ENCODE measurements around the gene S100P.

Gene S100P

GRCh38 chr4:6673660-6674499 lies 19.8 kb upstream of the S100P start:
- no peak for TF ChIP-seq CTCF (IDR thresholded peaks at IDR 0.05; ENCODE audit: low read depth, low read length, missing control alignments)

DNA sequence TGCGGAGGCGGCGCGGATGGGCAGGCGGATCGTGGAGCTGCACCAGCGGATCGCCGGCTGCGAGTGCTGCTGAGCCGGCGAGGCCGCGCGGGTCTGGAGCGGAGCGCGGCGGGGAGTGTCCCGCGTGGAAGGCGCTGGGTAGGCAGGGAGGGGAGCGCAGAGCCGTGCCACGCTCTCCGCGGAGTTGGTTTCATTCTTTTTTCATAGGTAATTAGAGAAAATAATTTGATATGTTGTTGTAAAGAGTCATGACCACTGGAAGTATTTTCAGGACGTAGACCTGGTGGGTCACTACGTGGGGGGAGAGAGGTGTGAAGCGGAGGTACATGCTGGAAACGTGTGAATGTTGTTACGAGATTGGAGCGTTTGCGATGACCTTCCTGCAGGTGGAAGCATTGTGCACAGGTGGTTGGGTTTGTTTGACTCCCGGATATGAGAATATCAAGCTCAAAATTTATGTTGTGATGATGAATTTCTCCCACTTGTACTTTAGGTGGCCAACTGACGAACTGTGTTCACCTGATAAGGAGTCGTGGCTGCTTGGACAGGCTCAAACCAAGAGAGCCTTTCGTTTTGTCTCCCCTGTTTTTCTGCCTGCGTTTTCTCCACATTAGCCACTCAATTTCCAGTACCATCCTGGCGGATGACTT lies 19.1 kb upstream of the S100P start:
- peak overlapping the region; percentile 56 for H3K4me3 ChIP-seq (ENCODE audit: low read depth, low read length)
- DNase-seq (ENCODE audit: low read depth) = peak; percentile 57

More at GRCh38 chr4:6673660-6674499, 19.8 kb upstream of the S100P start:
- peak overlapping the region; percentile 56 for H3K4me3 ChIP-seq (ENCODE audit: low read depth, low read length)
- peak; percentile 77 for DNase-seq (ENCODE audit: low read depth)

DNA sequence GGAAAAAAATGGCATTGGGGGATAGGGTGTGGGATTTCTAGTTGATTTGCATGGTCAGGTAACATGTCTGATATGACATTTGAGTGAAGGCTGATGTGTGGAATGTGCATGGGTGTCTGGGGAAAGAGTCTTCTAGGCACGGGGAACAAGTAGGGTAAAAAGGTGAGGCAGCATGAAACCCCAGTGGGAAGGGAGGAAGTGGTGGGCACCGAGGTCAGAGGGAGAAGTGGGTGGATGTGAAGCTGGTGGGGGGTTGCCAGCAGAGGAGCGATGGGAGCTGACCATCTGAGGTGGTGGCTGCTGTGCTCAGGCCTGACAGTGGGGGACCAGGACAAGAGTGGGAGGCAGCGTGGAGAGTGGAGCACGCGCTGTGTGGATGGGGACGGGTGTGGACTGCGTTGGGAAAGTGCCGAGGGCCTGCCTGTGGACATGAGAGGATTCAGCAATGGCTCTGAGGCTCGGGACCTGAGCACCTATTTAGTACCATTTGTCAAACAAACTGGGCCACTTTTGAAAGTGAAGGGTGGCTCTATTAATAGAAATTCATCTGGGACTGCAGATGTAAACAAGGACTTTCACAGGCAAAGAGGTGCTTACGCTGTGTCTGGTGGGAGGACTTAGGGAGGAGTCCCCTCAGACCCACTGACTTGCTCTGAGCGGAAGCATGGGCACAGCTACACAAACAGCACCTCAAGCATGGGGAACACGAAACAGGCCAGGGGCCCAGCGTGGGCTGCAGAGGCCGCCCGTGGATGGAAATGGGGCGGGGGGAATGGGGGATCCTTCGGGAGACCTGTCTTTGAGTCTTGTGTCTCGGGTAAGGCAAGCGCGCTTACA lies 16.7 kb upstream of the S100P start:
- no peak overlapping the region for H3K4me3 ChIP-seq (ENCODE audit: low read depth, low read length)
- no peak for DNase-seq (ENCODE audit: low read depth)
- no peak for TF ChIP-seq CTCF (IDR thresholded peaks at IDR 0.05; ENCODE audit: low read depth, low read length, missing control alignments)

More for the DNA sequence above, 19.1 kb upstream of the S100P start:
- peak; percentile 72 for TF ChIP-seq CTCF (IDR thresholded peaks at IDR 0.05; ENCODE audit: low read depth, low read length, missing control alignments)

DNA sequence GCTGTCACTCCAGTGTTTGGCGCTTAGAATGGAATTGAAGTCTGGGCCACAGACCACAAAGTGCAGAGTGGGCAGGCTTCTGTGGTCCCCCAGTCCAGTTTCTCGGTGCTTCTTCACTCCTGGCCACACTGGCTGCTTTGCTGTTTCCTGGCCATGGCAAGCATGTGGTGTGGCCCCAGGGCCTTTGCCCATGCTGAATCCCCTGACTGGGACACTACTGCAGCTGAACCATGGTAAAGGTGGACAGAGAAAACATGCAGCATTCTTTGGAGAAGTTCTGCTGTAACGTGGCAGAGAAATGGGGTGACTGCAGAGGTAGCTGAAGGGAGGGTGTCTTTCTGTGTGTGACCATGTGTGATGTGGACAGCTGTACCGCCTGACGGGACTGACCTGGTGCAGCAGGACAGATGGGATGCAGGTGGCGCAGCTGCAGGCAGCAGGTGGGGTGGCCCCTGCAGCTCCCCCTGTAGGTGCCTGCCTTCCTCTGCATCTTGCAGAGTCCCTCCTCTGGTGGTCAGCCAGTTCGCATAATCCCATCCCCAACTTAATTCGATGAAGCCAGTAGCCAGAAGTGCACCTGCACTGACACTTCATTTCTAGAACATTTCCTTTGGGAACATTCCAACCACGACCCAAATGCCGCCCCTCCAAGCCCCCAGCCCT lies 13.2 kb upstream of the S100P start:
- DNase-seq (ENCODE audit: low read depth) = no peak
- no peak overlapping the region for H3K4me3 ChIP-seq (ENCODE audit: low read depth, low read length)
- peak; percentile 38 for TF ChIP-seq CTCF (IDR thresholded peaks at IDR 0.05; ENCODE audit: low read depth, low read length, missing control alignments)

DNA sequence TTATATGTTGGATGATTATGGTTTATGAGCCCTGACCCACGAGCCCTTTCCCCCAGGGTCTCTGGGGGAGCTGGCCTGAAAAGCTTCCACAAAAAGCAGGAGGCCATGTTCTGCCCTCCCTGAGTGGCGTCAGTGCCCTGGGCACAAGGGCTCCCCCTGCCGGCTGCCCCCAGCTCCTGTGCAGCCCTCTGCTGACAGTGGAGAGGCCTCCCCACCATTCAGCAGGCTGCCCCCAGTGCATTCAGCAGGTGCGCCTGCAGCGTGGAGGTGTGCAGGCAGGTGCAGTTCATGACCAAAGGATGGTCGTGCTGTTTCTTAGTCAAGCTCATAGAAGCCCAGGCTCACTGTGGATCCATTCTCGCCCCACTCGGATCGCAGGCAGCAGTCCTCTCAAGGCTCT lies 12.5 kb upstream of the S100P start:
- peak; percentile 60 for TF ChIP-seq CTCF (IDR thresholded peaks at IDR 0.05; ENCODE audit: low read depth, low read length, missing control alignments)
- no peak for DNase-seq (ENCODE audit: low read depth)
- no peak overlapping the region for H3K4me3 ChIP-seq (ENCODE audit: low read depth, low read length)

GRCh38 chr4:6682862-6683590 lies 10.7 kb upstream of the S100P start:
- no peak overlapping the region for H3K4me3 ChIP-seq (ENCODE audit: low read depth, low read length)
- DNase-seq (ENCODE audit: low read depth) = no peak
- TF ChIP-seq CTCF (IDR thresholded peaks at IDR 0.05; ENCODE audit: low read depth, low read length, missing control alignments) = no peak

All from GM12864 (cell line).